Measurements from ENCODE around the gene COMMD6.

COMMD6 gene

DNA sequence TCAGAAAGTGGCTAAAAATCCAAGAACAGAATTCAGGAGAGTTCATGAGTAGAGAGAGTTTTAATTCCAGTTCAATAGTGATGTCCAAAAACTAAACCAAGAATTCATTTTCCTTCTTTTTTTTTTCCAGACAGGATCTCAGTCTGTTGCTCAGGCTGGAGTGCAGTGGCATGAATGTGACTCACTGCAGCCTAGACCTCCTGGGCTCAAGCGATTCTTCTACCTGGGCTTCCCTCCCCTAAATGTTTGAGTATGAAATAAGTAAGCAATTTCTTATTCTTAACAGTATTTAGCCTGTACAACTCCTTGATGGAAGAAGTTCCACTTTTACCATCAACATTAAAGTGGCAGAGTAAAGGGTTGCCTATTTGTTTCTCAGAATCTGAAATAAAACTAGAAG, 3.8 kb downstream of the COMMD6 start:
- DNase-seq (ENCODE audit: low read depth), result no peak
- H3K4me3 ChIP-seq (ENCODE audit: control insufficient read depth, low read depth, low read length), result no peak overlapping the region
- TF ChIP-seq, protein P1, sequence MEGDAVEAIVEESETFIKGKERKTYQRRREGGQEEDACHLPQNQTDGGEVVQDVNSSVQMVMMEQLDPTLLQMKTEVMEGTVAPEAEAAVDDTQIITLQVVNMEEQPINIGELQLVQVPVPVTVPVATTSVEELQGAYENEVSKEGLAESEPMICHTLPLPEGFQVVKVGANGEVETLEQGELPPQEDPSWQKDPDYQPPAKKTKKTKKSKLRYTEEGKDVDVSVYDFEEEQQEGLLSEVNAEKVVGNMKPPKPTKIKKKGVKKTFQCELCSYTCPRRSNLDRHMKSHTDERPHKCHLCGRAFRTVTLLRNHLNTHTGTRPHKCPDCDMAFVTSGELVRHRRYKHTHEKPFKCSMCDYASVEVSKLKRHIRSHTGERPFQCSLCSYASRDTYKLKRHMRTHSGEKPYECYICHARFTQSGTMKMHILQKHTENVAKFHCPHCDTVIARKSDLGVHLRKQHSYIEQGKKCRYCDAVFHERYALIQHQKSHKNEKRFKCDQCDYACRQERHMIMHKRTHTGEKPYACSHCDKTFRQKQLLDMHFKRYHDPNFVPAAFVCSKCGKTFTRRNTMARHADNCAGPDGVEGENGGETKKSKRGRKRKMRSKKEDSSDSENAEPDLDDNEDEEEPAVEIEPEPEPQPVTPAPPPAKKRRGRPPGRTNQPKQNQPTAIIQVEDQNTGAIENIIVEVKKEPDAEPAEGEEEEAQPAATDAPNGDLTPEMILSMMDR (conservative IDR thresholded peaks at IDR 0.05; ENCODE audit: control insufficient read depth, insufficient read depth, low read depth, low read length), result no peak

DNA sequence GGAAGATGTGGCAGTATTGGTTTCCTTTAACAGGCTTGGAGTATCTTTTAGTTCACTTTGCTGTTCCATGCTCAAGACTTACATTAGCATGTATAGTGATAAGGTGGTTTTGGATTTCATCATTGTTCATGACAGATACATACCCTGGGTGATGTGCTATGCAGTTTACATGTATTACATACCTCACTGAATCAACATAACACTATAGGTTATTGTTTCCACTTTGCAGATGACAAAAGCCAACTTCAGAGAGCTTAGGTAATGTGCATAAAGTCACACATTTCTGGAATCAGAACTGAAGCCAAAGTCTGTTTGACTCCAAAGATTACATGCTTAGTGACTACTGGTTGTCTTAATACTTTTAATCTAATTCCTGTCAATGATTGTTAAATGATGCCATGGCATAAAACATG, 7.1 kb downstream of the COMMD6 start:
- H3K4me3 ChIP-seq (ENCODE audit: control insufficient read depth, low read depth, low read length), result no peak overlapping the region
- no peak for DNase-seq (ENCODE audit: low read depth)
- TF ChIP-seq, protein P1 (conservative IDR thresholded peaks at IDR 0.05; ENCODE audit: control insufficient read depth, insufficient read depth, low read depth, low read length), result no peak

DNA sequence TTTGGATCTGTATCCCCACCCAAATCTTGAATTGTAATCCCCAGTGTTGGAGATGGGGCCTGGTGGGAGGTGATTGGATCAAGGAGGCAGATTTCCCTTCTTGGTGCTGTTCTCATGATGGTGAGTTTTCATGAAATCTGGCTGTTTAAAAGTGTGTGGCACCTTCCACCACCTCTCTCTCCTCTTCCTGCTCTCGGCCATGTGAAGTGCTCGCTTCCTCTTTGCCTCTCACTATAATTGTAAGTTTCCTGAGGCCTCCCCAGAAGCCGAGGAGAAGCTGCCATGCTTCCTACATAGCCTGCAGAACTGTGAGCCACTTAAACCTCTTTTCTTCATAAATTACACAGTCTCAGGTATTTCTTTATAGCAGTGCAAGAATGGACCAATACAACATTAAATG, 15.7 kb downstream of the COMMD6 start:
- no peak overlapping the region for H3K4me3 ChIP-seq (ENCODE audit: control insufficient read depth, low read depth, low read length)
- TF ChIP-seq, protein P1 (conservative IDR thresholded peaks at IDR 0.05; ENCODE audit: control insufficient read depth, insufficient read depth, low read depth, low read length), result no peak

DNA sequence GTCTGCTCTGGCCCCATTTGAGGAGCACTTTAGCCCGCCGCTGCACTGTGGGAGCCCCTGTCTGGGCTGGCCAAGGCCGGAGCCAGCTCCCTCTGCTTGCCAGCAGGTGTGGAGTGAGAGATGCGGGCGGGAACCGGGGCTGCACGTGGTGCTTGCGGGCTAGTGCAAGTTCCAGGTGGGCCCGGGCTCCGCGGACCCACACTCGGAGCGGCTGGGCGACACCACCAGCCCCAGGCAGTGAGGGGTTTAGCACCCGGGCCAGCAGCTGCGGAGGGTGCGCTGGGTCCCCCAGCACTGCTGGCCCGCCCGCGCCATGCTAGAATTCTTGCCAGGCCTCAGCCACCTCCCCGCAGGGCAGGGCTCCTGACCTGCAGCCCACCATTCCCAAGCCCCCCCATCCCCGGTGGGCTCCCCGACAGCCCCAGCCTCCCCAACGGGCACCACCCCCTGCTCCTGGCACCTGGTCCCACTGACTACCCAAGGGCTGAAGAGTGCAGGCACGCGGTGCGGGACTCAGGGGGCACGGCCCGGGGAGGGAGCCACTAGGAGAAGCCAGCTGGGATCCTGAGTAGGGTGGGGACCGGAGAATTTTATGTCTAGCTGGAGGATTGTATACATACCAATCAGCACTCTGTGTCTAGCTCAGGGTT, 19.1 kb downstream of the COMMD6 start:
- DNase-seq (ENCODE audit: low read depth), result no peak
- TF ChIP-seq, protein P1 (conservative IDR thresholded peaks at IDR 0.05; ENCODE audit: control insufficient read depth, insufficient read depth, low read depth, low read length), result no peak

More for the DNA sequence above, 15.7 kb downstream of the COMMD6 start:
- DNase-seq (ENCODE audit: low read depth), result no peak

DNA sequence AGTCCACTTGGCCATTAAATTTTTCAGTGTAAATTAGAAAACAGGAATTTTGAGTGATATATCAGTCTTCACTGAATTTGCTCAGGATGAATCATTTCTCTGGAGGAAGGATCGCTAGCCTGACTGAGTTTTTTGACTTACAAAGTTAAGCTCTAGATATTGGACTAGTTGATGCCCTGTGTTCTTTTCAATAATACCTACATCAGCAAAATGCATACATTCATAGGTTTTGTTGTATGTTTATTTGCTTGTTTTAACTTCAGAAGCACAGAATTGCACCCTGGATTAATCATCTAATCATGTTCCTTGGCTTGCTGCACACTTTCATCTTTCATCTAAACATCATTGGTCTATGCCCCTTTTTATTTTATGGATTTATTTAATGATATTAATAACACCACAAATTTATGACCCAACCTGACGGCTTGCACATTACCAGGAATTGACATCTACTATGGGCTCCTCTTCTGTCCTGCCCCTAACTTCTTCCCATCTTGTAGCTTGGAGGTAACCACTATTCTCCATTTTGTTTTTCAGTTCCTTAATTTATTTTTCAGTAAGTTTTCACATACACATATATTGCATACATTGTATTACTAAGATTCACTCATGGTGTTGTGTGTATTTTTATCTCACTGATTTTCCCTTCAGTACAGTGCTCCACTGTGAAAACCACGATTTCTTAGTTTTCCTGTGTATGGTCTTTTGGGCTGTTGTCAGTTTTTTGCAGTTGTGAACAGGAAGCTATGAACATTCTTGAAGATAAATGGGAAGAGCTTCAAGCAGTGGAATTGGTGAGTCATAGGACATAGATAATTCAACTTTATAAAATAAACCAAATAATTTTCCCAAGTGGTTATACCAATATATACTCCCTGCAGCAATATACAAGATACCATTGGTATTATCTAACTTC, 23.3 kb downstream of the COMMD6 start:
- DNase-seq (ENCODE audit: low read depth), result peak; percentile 43
- no peak overlapping the region for H3K4me3 ChIP-seq (ENCODE audit: control insufficient read depth, low read depth, low read length)
- TF ChIP-seq, protein P1 (conservative IDR thresholded peaks at IDR 0.05; ENCODE audit: control insufficient read depth, insufficient read depth, low read depth, low read length), result no peak

More for the DNA sequence above, 19.1 kb downstream of the COMMD6 start:
- H3K4me3 ChIP-seq (ENCODE audit: control insufficient read depth, low read depth, low read length), result no peak overlapping the region

DNA sequence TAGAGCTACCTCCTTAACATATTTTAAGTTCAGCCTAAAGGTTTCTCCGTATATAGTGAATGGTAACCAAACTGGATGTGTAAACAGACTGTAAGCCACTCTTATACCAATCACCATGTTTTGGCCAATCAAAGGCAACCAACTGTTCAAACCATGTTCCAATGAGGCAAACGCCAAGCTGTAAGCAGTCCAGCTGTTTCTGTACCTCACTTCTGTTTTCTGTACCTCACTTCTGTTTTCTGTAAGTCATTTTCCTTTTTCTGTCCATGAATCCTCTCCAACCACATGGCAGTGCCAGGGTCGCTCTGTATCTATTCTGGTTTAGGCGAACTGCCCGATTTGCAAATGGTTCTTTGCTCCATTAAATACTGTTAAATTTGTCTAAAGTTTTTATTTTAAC, 24.4 kb downstream of the COMMD6 start:
- H3K4me3 ChIP-seq (ENCODE audit: control insufficient read depth, low read depth, low read length), result no peak overlapping the region
- no peak for DNase-seq (ENCODE audit: low read depth)
- TF ChIP-seq, protein P1 (conservative IDR thresholded peaks at IDR 0.05; ENCODE audit: control insufficient read depth, insufficient read depth, low read depth, low read length), result no peak
